GM23338 (cell line): ENCODE measurements around the gene PMEL. TPM values are rescaled to one million over a fixed set of nuclear protein-coding genes. Genes with fewer than 3 reads are reported as not detected.

Source experiments
- ATAC-seq: fragments of 200-7000 bp; cut with Tn5 transposase; 3 replicates; pipeline ENCODE4 v1.9.1; 2020
- DNase-seq: peaks from one replicate; pipeline ENCODE4 v3.0.0-alpha.2; 2015; ENCODE audit warnings: low spot score
- H2AFZ ChIP-seq: fragments of 200-600 bp; sonication (generic); 2 replicates; pipeline ENCODE4 v1.8.0; 2016; ENCODE audit warnings: antibody characterized with exemption, mild to moderate bottlenecking, moderate library complexity
- H3F3A ChIP-seq: fragments of 200-600 bp; sonication (generic); replicated peaks from 2 replicates; pipeline ENCODE4 v1.8.0; 2017; ENCODE audit warnings: antibody characterized with exemption, mixed run types, low read depth
- H3K27ac ChIP-seq: fragments of 200-600 bp; sonication (generic); 2 replicates; pipeline ENCODE4 v1.6.1; 2016; ENCODE audit warnings: low read depth
- H3K27me3 ChIP-seq: fragments of 200-600 bp; sonication (generic); 2 replicates; pipeline ENCODE4 v1.8.0; 2016; ENCODE audit warnings: mild to moderate bottlenecking, mixed run types, moderate library complexity; ENCODE audit not compliant: insufficient read depth
- H3K36me3 ChIP-seq: fragments of 200-600 bp; sonication (generic); 2 replicates; pipeline ENCODE4 v1.8.0; 2016; ENCODE audit warnings: mild to moderate bottlenecking; ENCODE audit not compliant: insufficient read depth
- H3K4me1 ChIP-seq: fragments of 200-600 bp; sonication (generic); 2 replicates; pipeline ENCODE4 v1.8.0; 2016; ENCODE audit warnings: mild to moderate bottlenecking, moderate library complexity; ENCODE audit not compliant: insufficient read depth
- H3K4me2 ChIP-seq: fragments of 200-600 bp; sonication (generic); 2 replicates; pipeline ENCODE4 v1.7.1; 2017; ENCODE audit warnings: mixed run types
- H3K4me3 ChIP-seq: fragments of 200-600 bp; sonication (generic); 2 replicates; pipeline ENCODE4 v1.6.1; 2016; ENCODE audit warnings: mixed run types
- H3K79me2 ChIP-seq: fragments of 200-600 bp; sonication (generic); replicated peaks from 2 replicates; pipeline ENCODE4 v1.8.0; 2017; ENCODE audit warnings: mild to moderate bottlenecking; ENCODE audit not compliant: insufficient read depth
- H3K9me2 ChIP-seq: fragments of 200-600 bp; sonication (generic); 2 replicates; pipeline ENCODE4 v1.8.0; 2017; ENCODE audit not compliant: insufficient read depth
- H4K20me1 ChIP-seq: fragments of 200-600 bp; sonication (generic); replicated peaks from 2 replicates; pipeline ENCODE4 v1.8.0; 2017; ENCODE audit warnings: mild to moderate bottlenecking; ENCODE audit not compliant: insufficient read depth
- H3K27ac Mint-ChIP-seq: 2 replicates; pipeline ENCODE4 v1.8.0; 2020; ENCODE audit warnings: inconsistent platforms, mild to moderate bottlenecking, moderate library complexity, mixed read lengths
- H3K27me3 Mint-ChIP-seq: 3 replicates; pipeline ENCODE4 v1.8.0; 2022; ENCODE audit warnings: low read depth, mild to moderate bottlenecking, moderate library complexity, mixed read lengths, inconsistent platforms; ENCODE audit not compliant: insufficient read depth, poor library complexity
- H3K36me3 Mint-ChIP-seq: 3 replicates; pipeline ENCODE4 v1.8.0; 2021; ENCODE audit warnings: low read depth, mild to moderate bottlenecking, inconsistent platforms, moderate library complexity, mixed read lengths
- H3K4me1 Mint-ChIP-seq: 3 replicates; pipeline ENCODE4 v1.8.0; 2020; ENCODE audit warnings: mild to moderate bottlenecking, inconsistent platforms, mixed read lengths
- H3K4me3 Mint-ChIP-seq: 3 replicates; pipeline ENCODE4 v1.8.0; 2021; ENCODE audit warnings: moderate library complexity, mild to moderate bottlenecking, inconsistent platforms, mixed read lengths
- H3K9me3 Mint-ChIP-seq: 3 replicates; pipeline ENCODE4 v1.8.0; 2020; ENCODE audit warnings: moderate library complexity, mild to moderate bottlenecking, inconsistent platforms, mixed read lengths
- CREB1 ChIP-seq: fragments of 250-450 bp; sonication (Bioruptor Pico); IDR thresholded peaks from 2 replicates; pipeline ENCODE4 v1.5.0; 2020; ENCODE audit warnings: low read depth, mild to moderate bottlenecking, moderate library complexity
- CTCF ChIP-seq, 2 experiments: fragments of 200-600 bp in 1 of 2; sonication (generic) in 1 of 2; conservative IDR thresholded peaks; 2 replicates each; pipeline versions ENCODE4 v1.5.1 to v1.6.1; 2016 to 2017; ENCODE audit warnings: antibody characterized with exemption in 2 of 2, low read depth in 2 of 2, mild to moderate bottlenecking in 2 of 2, moderate library complexity in 1 of 2
- EZH2 ChIP-seq: fragments of 200-600 bp; sonication (generic); IDR thresholded peaks from one replicate; pipeline ENCODE4 v1.8.0; 2017; ENCODE audit warnings: antibody characterized with exemption, mild to moderate bottlenecking, low read depth; ENCODE audit not compliant: unreplicated experiment
- EZH2phosphoT487 ChIP-seq: fragments of 200-600 bp; sonication (generic); IDR thresholded peaks from one replicate; pipeline ENCODE4 v1.8.1; 2018; ENCODE audit warnings: antibody characterized with exemption; ENCODE audit not compliant: unreplicated experiment
- JUNB ChIP-seq: IDR thresholded peaks from one replicate; pipeline ENCODE4 v1.6.1; 2016; ENCODE audit warnings: antibody characterized with exemption; ENCODE audit not compliant: unreplicated experiment
- NANOG ChIP-seq: IDR thresholded peaks from 2 replicates; pipeline ENCODE4 v1.6.1; 2016; ENCODE audit warnings: antibody characterized with exemption, borderline replicate concordance
- POLR2AphosphoS5 ChIP-seq: IDR thresholded peaks from 2 replicates; pipeline ENCODE4 v1.6.1; 2016; ENCODE audit warnings: antibody characterized with exemption, low read depth
- STAT1 ChIP-seq: IDR thresholded peaks from one replicate; pipeline ENCODE4 v1.6.1; 2016; ENCODE audit warnings: antibody characterized with exemption; ENCODE audit not compliant: unreplicated experiment
- ZNF114 ChIP-seq: fragments of 250-450 bp; sonication (Bioruptor Pico); IDR thresholded peaks from 2 replicates; pipeline ENCODE4 v1.5.0; 2020; ENCODE audit warnings: mild to moderate bottlenecking, moderate library complexity
- ZNF331 ChIP-seq: fragments of 250-450 bp; sonication (Bioruptor Pico); IDR thresholded peaks from 2 replicates; pipeline ENCODE4 v1.5.0; 2020; ENCODE audit warnings: low read depth, mild to moderate bottlenecking, moderate library complexity
- polyA plus RNA-seq: library from polyadenylated mRNA; unstranded; fragments of >200 nt; fragmentation: Nextera tagmentation; extraction: Ambion mirVana; gene quantifications from 2 replicates; pipeline ENCODE4 v1.2.1, GENCODE V29; 2016
- total RNA-seq: library from RNA; depleted of rRNA; stranded (reverse); fragments of >200 nt; shearing (Covaris generic); gene quantifications from 2 replicates; pipeline ENCODE4 v1.2.3, GENCODE V29; 2014
- TF ChIP-seq, protein P1 (sequence below): IDR thresholded peaks from 2 replicates; pipeline ENCODE4 v1.6.1; 2016; ENCODE audit warnings: antibody characterized with exemption
- TF ChIP-seq, protein P2 (sequence below): IDR thresholded peaks from one replicate; pipeline ENCODE4 v1.6.1; 2018; ENCODE audit warnings: antibody characterized with exemption; ENCODE audit not compliant: unreplicated experiment
- TF ChIP-seq, protein P3 (sequence below): fragments of 250-450 bp; sonication (Bioruptor Pico); IDR thresholded peaks from 2 replicates; pipeline ENCODE4 v1.5.0; 2020; ENCODE audit warnings: mild to moderate bottlenecking, moderate library complexity

PMEL gene
- total and polyA plus RNA-seq, 2 experiments from 2014 or later = 68.1 to 108 TPM

- peak overlapping the region; percentile 99 for H3K4me3 ChIP-seq
Observed at GRCh38 chr12:55925371-55925770, 40.5 kb downstream of the PMEL start.

More at GRCh38 chr12:55925371-55925770, 40.5 kb downstream of the PMEL start:
- H3K4me1 ChIP-seq = peaks cover 29% of the 10 kb centered on the region
- 0 out of 2 replicates have a peak overlapping the region, but pooled peaks have one; percentile 18 for H3K27ac ChIP-seq
- peak overlapping the region; percentile 85 for H3K4me2 ChIP-seq
- H4K20me1 ChIP-seq = peaks cover 3% of the 10 kb centered on the region
- Mint-ChIP-seq H3K27ac (peak overlapping the region; percentile 64), H3K27me3 (peaks cover 8% of the 10 kb centered on the region), H3K4me1 (peaks cover 25% of the 10 kb centered on the region), H3K9me3 (no peaks in the 10 kb centered on the region; the same call in 2 of the 3 replicates), H3K4me3 (peak overlapping the region; percentile 98), H3K36me3 (peaks cover 35% of the 10 kb centered on the region)
- H3K9me2 ChIP-seq = no peaks in the 10 kb centered on the region
- TF ChIP-seq JUNB = no peak
- TF ChIP-seq POLR2AphosphoS5 = no peak
- TF ChIP-seq CREB1 (CRISPR knock-in tag) = no peak
- TF ChIP-seq, protein P1, sequence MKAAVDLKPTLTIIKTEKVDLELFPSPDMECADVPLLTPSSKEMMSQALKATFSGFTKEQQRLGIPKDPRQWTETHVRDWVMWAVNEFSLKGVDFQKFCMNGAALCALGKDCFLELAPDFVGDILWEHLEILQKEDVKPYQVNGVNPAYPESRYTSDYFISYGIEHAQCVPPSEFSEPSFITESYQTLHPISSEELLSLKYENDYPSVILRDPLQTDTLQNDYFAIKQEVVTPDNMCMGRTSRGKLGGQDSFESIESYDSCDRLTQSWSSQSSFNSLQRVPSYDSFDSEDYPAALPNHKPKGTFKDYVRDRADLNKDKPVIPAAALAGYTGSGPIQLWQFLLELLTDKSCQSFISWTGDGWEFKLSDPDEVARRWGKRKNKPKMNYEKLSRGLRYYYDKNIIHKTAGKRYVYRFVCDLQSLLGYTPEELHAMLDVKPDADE = no peak
- no peak for TF ChIP-seq NANOG
- TF ChIP-seq STAT1 = no peak
- TF ChIP-seq ZNF331 (CRISPR knock-in tag) = no peak
- no peak for TF ChIP-seq CTCF (conservative IDR thresholded peaks at IDR 0.05; ENCODE audit: low read depth in 2 of 2)
- TF ChIP-seq ZNF114 (CRISPR knock-in tag) = no peak
- TF ChIP-seq, protein P2, sequence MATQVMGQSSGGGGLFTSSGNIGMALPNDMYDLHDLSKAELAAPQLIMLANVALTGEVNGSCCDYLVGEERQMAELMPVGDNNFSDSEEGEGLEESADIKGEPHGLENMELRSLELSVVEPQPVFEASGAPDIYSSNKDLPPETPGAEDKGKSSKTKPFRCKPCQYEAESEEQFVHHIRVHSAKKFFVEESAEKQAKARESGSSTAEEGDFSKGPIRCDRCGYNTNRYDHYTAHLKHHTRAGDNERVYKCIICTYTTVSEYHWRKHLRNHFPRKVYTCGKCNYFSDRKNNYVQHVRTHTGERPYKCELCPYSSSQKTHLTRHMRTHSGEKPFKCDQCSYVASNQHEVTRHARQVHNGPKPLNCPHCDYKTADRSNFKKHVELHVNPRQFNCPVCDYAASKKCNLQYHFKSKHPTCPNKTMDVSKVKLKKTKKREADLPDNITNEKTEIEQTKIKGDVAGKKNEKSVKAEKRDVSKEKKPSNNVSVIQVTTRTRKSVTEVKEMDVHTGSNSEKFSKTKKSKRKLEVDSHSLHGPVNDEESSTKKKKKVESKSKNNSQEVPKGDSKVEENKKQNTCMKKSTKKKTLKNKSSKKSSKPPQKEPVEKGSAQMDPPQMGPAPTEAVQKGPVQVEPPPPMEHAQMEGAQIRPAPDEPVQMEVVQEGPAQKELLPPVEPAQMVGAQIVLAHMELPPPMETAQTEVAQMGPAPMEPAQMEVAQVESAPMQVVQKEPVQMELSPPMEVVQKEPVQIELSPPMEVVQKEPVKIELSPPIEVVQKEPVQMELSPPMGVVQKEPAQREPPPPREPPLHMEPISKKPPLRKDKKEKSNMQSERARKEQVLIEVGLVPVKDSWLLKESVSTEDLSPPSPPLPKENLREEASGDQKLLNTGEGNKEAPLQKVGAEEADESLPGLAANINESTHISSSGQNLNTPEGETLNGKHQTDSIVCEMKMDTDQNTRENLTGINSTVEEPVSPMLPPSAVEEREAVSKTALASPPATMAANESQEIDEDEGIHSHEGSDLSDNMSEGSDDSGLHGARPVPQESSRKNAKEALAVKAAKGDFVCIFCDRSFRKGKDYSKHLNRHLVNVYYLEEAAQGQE = no peak
- no peak for TF ChIP-seq EZH2phosphoT487
- TF ChIP-seq EZH2 = no peak
- TF ChIP-seq, protein P3, sequence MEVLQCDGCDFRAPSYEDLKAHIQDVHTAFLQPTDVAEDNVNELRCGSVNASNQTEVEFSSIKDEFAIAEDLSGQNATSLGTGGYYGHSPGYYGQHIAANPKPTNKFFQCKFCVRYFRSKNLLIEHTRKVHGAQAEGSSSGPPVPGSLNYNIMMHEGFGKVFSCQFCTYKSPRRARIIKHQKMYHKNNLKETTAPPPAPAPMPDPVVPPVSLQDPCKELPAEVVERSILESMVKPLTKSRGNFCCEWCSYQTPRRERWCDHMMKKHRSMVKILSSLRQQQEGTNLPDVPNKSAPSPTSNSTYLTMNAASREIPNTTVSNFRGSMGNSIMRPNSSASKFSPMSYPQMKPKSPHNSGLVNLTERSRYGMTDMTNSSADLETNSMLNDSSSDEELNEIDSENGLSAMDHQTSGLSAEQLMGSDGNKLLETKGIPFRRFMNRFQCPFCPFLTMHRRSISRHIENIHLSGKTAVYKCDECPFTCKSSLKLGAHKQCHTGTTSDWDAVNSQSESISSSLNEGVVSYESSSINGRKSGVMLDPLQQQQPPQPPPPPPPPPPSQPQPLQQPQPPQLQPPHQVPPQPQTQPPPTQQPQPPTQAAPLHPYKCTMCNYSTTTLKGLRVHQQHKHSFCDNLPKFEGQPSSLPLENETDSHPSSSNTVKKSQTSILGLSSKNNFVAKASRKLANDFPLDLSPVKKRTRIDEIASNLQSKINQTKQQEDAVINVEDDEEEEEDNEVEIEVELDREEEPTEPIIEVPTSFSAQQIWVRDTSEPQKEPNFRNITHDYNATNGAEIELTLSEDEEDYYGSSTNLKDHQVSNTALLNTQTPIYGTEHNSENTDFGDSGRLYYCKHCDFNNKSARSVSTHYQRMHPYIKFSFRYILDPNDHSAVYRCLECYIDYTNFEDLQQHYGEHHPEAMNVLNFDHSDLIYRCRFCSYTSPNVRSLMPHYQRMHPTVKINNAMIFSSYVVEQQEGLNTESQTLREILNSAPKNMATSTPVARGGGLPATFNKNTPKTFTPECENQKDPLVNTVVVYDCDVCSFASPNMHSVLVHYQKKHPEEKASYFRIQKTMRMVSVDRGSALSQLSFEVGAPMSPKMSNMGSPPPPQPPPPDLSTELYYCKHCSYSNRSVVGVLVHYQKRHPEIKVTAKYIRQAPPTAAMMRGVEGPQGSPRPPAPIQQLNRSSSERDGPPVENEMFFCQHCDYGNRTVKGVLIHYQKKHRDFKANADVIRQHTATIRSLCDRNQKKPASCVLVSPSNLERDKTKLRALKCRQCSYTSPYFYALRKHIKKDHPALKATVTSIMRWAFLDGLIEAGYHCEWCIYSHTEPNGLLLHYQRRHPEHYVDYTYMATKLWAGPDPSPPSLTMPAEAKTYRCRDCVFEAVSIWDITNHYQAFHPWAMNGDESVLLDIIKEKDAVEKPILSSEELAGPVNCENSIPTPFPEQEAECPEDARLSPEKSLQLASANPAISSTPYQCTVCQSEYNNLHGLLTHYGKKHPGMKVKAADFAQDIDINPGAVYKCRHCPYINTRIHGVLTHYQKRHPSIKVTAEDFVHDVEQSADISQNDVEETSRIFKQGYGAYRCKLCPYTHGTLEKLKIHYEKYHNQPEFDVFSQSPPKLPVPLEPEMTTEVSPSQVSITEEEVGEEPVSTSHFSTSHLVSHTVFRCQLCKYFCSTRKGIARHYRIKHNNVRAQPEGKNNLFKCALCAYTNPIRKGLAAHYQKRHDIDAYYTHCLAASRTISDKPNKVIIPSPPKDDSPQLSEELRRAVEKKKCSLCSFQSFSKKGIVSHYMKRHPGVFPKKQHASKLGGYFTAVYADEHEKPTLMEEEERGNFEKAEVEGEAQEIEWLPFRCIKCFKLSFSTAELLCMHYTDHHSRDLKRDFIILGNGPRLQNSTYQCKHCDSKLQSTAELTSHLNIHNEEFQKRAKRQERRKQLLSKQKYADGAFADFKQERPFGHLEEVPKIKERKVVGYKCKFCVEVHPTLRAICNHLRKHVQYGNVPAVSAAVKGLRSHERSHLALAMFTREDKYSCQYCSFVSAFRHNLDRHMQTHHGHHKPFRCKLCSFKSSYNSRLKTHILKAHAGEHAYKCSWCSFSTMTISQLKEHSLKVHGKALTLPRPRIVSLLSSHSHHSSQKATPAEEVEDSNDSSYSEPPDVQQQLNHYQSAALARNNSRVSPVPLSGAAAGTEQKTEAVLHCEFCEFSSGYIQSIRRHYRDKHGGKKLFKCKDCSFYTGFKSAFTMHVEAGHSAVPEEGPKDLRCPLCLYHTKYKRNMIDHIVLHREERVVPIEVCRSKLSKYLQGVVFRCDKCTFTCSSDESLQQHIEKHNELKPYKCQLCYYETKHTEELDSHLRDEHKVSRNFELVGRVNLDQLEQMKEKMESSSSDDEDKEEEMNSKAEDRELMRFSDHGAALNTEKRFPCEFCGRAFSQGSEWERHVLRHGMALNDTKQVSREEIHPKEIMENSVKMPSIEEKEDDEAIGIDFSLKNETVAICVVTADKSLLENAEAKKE (CRISPR knock-in tag) = no peak
- H3F3A ChIP-seq = peaks cover 18% of the 10 kb centered on the region
- peaks cover 4% of the 10 kb centered on the region; the same call in 1 of the 2 replicates for H3K36me3 ChIP-seq
- no peak for ATAC-seq
- H3K27me3 ChIP-seq = no peaks in the 10 kb centered on the region
- H2AFZ ChIP-seq = no peak overlapping the region
- DNase-seq = no peak
- H3K79me2 ChIP-seq = peaks cover 64% of the 10 kb centered on the region
